Measurements from ENCODE around the gene SIRT1. TPM values are rescaled to one million over a fixed set of nuclear protein-coding genes. Genes with fewer than 3 reads are reported as not detected.

The SIRT1 gene
- polyA plus RNA-seq, 1 donor (not counting 4 experiments of a cell fraction or from before 2014, with no cell fraction given), result 9.8 TPM

DNA sequence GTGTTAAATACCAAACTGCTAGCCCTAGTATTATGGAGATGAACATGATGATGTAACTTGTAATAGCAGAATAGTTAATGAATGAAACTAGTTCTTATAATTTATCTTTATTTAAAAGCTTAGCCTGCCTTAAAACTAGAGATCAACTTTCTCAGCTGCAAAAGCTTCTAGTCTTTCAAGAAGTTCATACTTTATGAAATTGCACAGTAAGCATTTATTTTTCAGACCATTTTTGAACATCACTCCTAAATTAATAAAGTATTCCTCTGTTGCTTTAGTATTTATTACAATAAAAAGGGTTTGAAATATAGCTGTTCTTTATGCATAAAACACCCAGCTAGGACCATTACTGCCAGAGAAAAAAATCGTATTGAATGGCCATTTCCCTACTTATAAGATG lies 33.2 kb downstream of the SIRT1 start:
- no peaks in the 10 kb centered on the region for H4K20me1 ChIP-seq (ENCODE audit: control insufficient read depth, extremely low read depth, insufficient read depth, low read length)
- H2AFZ ChIP-seq (ENCODE audit: control insufficient read depth, low read length), result no peak overlapping the region
- peaks cover 0 to 7% of the 10 kb centered on the region in 2 experiments for H3K36me3 ChIP-seq (ENCODE audit: control insufficient read depth in 2 of 2, extremely low read depth in 1 of 2, insufficient read depth in 2 of 2, low read length in 2 of 2)
- TF ChIP-seq EZH2 (IDR thresholded peaks at IDR 0.05; ENCODE audit: low read length), result no peak
- no peak overlapping the region for H3K27ac ChIP-seq (ENCODE audit: control insufficient read depth, insufficient read depth, low read length)
- H3K79me2 ChIP-seq (ENCODE audit: control insufficient read depth, insufficient read depth, low read length), result no peaks in the 10 kb centered on the region
- no peak for FAIRE-seq
- H3K4me1 ChIP-seq (ENCODE audit: control insufficient read depth, extremely low read depth, insufficient read depth, low read length), result no peaks in the 10 kb centered on the region
- no peaks in the 10 kb centered on the region for H3K27me3 ChIP-seq (ENCODE audit: control insufficient read depth, extremely low read depth, insufficient read depth, low read length)
- H3K9me3 ChIP-seq (ENCODE audit: control insufficient read depth, low read depth, low read length), result no peaks in the 10 kb centered on the region
- dilution Hi-C loops (cut with MboI; ENCODE audit: extremely low pct_ligation_motif_present, low sequenced_read_pairs), result no loop called here
- no peak overlapping the region for H3K4me2 ChIP-seq (ENCODE audit: control insufficient read depth, extremely low read depth, insufficient read depth, low read depth, low read length)
- no peak for DNase-seq (ENCODE audit: low read depth, low spot score)
- no peak overlapping the region for H3K4me3 ChIP-seq (ENCODE audit: control insufficient read depth in 2 of 3, extremely low read depth in 1 of 3, insufficient read depth in 2 of 3, low read depth in 1 of 3, low read length in 3 of 3)
- no peak overlapping the region for H3K9ac ChIP-seq (ENCODE audit: control insufficient read depth, extremely low read depth, insufficient read depth, low read length)
- no peaks in the 10 kb centered on the region for H3K9me1 ChIP-seq (ENCODE audit: control insufficient read depth, extremely low read depth, insufficient read depth, low read length)

GRCh38 chr10:67921065-67921464 lies 36.6 kb downstream of the SIRT1 start:
- dilution Hi-C loops (cut with MboI; ENCODE audit: extremely low pct_ligation_motif_present, low sequenced_read_pairs), result no loop called here
- no peak overlapping the region for H3K4me3 ChIP-seq (ENCODE audit: control insufficient read depth in 2 of 3, extremely low read depth in 1 of 3, insufficient read depth in 2 of 3, low read depth in 1 of 3, low read length in 3 of 3)
- H3K9me1 ChIP-seq (ENCODE audit: control insufficient read depth, extremely low read depth, insufficient read depth, low read length), result no peaks in the 10 kb centered on the region
- no peaks in the 10 kb centered on the region for H3K4me1 ChIP-seq (ENCODE audit: control insufficient read depth, extremely low read depth, insufficient read depth, low read length)
- H3K9ac ChIP-seq (ENCODE audit: control insufficient read depth, extremely low read depth, insufficient read depth, low read length), result no peak overlapping the region
- no peak for TF ChIP-seq EZH2 (IDR thresholded peaks at IDR 0.05; ENCODE audit: low read length)
- TF ChIP-seq, protein P1, sequence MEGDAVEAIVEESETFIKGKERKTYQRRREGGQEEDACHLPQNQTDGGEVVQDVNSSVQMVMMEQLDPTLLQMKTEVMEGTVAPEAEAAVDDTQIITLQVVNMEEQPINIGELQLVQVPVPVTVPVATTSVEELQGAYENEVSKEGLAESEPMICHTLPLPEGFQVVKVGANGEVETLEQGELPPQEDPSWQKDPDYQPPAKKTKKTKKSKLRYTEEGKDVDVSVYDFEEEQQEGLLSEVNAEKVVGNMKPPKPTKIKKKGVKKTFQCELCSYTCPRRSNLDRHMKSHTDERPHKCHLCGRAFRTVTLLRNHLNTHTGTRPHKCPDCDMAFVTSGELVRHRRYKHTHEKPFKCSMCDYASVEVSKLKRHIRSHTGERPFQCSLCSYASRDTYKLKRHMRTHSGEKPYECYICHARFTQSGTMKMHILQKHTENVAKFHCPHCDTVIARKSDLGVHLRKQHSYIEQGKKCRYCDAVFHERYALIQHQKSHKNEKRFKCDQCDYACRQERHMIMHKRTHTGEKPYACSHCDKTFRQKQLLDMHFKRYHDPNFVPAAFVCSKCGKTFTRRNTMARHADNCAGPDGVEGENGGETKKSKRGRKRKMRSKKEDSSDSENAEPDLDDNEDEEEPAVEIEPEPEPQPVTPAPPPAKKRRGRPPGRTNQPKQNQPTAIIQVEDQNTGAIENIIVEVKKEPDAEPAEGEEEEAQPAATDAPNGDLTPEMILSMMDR (optimal IDR thresholded peaks at IDR 0.05 in 1 of 3, IDR thresholded peaks at IDR 0.05 in 1 of 3, conservative IDR thresholded peaks at IDR 0.05 in 1 of 3; ENCODE audit: extremely low read depth in 1 of 3, insufficient read depth in 2 of 3, low read length in 3 of 3), result no peak
- DNase-seq (ENCODE audit: low read depth, low spot score) (no peak), FAIRE-seq (no peak)
- H3K27ac ChIP-seq (ENCODE audit: control insufficient read depth, insufficient read depth, low read length), result no peak overlapping the region
- no peak overlapping the region for H3K4me2 ChIP-seq (ENCODE audit: control insufficient read depth, extremely low read depth, insufficient read depth, low read depth, low read length)
- H2AFZ ChIP-seq (ENCODE audit: control insufficient read depth, low read length), result no peak overlapping the region
- no peaks in the 10 kb centered on the region for H3K79me2 ChIP-seq (ENCODE audit: control insufficient read depth, insufficient read depth, low read length)
- H3K9me3 ChIP-seq (ENCODE audit: control insufficient read depth, low read depth, low read length), result no peaks in the 10 kb centered on the region
- H3K36me3 ChIP-seq (ENCODE audit: control insufficient read depth in 2 of 2, extremely low read depth in 1 of 2, insufficient read depth in 2 of 2, low read length in 2 of 2), result peaks cover 2 to 9% of the 10 kb centered on the region in 2 experiments
- no peaks in the 10 kb centered on the region for H3K27me3 ChIP-seq (ENCODE audit: control insufficient read depth, extremely low read depth, insufficient read depth, low read length)
- H4K20me1 ChIP-seq (ENCODE audit: control insufficient read depth, extremely low read depth, insufficient read depth, low read length), result no peaks in the 10 kb centered on the region

DNA sequence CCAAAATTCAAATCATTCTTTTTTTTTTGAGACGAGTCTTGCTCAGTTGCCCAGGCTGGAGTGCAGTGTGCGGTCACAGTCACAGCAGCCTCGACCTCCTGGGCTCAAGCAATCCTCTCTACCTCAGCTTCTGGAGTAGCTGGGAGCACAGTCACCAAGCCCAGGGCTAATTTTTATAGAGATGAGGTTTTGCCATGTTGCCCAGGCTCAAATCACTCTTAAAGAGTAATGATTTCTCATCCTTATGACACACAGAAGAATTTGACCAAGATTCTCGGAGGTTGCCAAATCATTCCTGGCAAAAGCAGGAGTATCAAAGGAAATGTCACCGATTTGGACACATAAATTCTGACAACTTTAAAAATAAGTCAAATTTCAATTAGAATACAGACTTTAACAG lies 39.1 kb downstream of the SIRT1 start:
- no peaks in the 10 kb centered on the region for H3K9me1 ChIP-seq (ENCODE audit: control insufficient read depth, extremely low read depth, insufficient read depth, low read length)
- FAIRE-seq (no peak), DNase-seq (ENCODE audit: low read depth, low spot score) (no peak)
- H2AFZ ChIP-seq (ENCODE audit: control insufficient read depth, low read length), result no peak overlapping the region
- H3K27ac ChIP-seq (ENCODE audit: control insufficient read depth, insufficient read depth, low read length), result no peak overlapping the region
- H3K4me3 ChIP-seq (ENCODE audit: control insufficient read depth in 2 of 3, extremely low read depth in 1 of 3, insufficient read depth in 2 of 3, low read depth in 1 of 3, low read length in 3 of 3), result no peak overlapping the region
- H3K9me3 ChIP-seq (ENCODE audit: control insufficient read depth, low read depth, low read length), result no peaks in the 10 kb centered on the region
- no peaks in the 10 kb centered on the region for H3K79me2 ChIP-seq (ENCODE audit: control insufficient read depth, insufficient read depth, low read length)
- dilution Hi-C loops (cut with MboI; ENCODE audit: extremely low pct_ligation_motif_present, low sequenced_read_pairs), result no loop called here
- H3K9ac ChIP-seq (ENCODE audit: control insufficient read depth, extremely low read depth, insufficient read depth, low read length), result no peak overlapping the region
- H3K4me1 ChIP-seq (ENCODE audit: control insufficient read depth, extremely low read depth, insufficient read depth, low read length), result no peaks in the 10 kb centered on the region
- no peak overlapping the region for H3K4me2 ChIP-seq (ENCODE audit: control insufficient read depth, extremely low read depth, insufficient read depth, low read depth, low read length)
- H4K20me1 ChIP-seq (ENCODE audit: control insufficient read depth, extremely low read depth, insufficient read depth, low read length), result no peaks in the 10 kb centered on the region
- H3K27me3 ChIP-seq (ENCODE audit: control insufficient read depth, extremely low read depth, insufficient read depth, low read length), result no peaks in the 10 kb centered on the region
- TF ChIP-seq, protein P1 (optimal IDR thresholded peaks at IDR 0.05 in 1 of 3, IDR thresholded peaks at IDR 0.05 in 1 of 3, conservative IDR thresholded peaks at IDR 0.05 in 1 of 3; ENCODE audit: extremely low read depth in 1 of 3, insufficient read depth in 2 of 3, low read length in 3 of 3), result no peak
- TF ChIP-seq EZH2 (IDR thresholded peaks at IDR 0.05; ENCODE audit: low read length), result no peak
- H3K36me3 ChIP-seq (ENCODE audit: control insufficient read depth in 2 of 2, extremely low read depth in 1 of 2, insufficient read depth in 2 of 2, low read length in 2 of 2), result peaks cover 8 to 10% of the 10 kb centered on the region in 2 experiments

Data from keratinocyte (primary cell).